LHCN-M2 (cell line): Measurements from ENCODE around the gene PLCB3. TPM values are rescaled to one million over a fixed set of nuclear protein-coding genes. Genes with fewer than 3 reads are reported as not detected.
A peak's percentile ranks its signal among the peaks of the same experiment; 100 is the strongest.
"Not testable (repeated sequence)": the region's sequence is repeated elsewhere in the genome, so short reads cannot be mapped to it uniquely, and the experiment has no call there.

Experiments
- DNase-seq: peaks from one replicate; pipeline ENCODE4 v3.0.0-alpha.2; 2012; ENCODE audit warnings: low read depth
- total RNA-seq: library from RNA; depleted of rRNA; stranded (reverse); fragments of >200 nt; gene quantifications from 2 replicates; pipeline ENCODE4 v1.2.3, GENCODE V29; 2014

PLCB3 gene
- total RNA-seq, 1 experiment from 2014 or later = 92.5 TPM

DNA sequence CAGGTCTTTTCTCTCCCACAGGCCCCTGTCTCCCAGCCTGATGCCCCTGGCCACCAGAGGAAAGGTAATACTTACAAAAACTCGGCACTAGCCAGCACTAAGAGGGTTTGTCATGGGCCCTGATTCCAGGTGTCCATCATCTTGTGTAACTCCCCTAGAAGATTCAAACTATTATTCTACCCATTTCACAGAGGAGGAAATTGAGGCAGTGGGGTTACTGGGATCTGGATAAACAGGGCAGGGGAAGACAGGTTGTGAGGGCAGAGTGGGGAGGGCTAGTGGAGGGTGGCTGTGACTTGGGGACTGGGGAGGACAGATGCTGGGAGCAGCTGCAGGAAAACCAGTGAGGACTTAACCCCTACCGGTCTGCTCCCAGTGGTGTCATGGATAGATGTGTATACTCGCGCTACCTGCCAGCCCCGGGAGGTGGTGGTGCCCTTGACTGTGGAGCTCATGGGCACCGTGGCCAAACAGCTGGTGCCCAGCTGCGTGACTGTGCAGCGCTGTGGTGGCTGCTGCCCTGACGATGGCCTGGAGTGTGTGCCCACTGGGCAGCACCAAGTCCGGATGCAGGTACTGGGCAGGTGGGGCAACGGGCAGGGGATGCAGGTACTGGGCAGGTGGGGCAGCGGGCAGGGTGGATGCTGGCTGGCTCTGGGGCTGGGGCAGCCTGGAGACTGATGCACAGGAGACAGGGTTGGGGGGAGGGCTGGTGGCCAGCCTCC, 15.7 kb upstream of the PLCB3 start:
- DNase-seq = no peak

DNA sequence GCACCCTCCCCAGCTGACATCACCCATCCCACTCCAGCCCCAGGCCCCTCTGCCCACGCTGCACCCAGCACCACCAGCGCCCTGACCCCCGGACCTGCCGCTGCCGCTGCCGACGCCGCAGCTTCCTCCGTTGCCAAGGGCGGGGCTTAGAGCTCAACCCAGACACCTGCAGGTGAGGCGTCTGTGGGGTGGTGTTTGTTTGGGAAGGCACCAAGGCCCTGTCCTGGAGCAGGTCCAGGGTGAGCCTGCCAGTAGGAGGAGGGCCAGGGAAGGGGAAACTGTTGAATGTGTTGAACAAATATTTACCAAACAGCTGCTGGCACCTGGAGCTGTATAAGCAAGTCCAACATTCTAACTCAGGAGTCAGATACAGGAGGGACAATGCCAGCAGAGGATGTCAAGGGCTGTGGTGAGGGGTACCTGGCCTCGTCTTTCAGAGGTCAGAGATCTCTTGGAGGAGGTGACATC, 13.8 kb upstream of the PLCB3 start:
- no peak for DNase-seq

DNA sequence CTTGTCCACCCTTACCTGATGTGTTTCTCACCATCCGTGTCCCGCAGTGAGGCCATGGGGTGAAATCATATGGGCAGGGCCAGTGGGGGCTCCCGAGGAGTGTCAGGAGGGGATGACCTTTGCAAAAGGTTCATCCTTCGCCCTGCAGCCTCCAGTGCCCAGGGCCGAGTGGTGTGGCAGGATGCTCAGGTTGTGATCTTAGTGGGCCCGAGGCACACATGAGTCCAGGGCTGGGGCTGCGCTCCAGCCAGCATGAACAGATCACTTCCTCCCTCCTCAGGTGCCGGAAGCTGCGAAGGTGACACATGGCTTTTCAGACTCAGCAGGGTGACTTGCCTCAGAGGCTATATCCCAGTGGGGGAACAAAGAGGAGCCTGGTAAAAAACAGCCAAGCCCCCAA, 13.3 kb upstream of the PLCB3 start:
- no peak for DNase-seq

DNA sequence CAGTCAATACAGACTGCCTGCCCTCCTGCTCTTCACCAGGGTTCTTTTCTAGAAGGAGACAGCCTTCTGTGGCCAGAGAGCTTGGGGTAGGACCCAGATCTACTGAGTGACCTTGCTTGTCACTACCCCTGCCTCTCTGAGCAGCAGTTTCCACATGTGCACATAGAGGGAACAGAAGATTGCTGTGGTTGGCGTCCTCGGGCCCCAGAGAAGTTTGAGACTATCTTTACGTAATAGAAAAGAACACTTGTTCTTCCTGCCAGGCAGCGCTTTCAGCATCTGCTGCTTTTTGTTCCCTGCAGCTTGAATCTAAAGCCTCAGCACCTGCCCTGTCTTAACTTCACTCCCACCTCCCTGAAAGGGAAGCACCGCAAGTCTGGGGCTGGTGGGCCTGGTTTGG, 12.3 kb upstream of the PLCB3 start:
- no peak for DNase-seq

DNA sequence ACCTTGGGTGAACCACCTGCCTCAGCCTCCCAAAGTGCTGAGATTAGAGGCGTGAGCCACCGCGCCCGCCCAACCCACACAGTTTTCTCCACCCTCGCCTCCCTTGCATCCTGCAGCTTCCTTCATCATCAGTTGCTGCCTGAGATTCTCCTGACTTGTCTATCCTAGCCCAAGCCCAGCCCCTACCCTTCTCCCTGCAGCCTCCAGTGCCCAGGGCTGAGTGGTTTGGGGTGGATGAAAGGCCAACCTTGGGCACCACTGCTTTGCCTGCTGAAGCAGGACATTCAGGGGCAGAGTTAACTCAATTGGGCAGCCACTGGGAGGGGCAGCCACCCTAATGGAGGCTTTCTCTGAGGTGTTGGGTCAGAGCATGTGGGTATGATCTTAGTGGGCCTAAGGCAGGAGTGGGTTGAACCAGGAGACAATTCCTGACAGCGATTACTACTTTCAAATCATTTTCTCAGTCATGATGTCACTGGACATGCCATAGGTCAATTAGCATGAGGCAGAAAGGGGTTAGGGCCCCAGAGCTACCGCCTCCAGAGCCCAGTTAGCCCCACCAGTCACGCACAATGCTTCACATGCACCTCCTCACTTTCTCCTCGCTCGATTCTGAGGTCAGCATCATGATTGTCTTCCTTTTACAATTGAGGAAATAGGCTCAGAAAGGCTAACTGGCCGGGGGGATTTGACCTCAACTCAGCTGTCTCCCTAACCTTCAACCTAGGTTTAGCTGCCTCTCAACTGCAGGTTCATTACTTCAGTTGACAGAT, 11.5 kb upstream of the PLCB3 start:
- no peak for DNase-seq

DNA sequence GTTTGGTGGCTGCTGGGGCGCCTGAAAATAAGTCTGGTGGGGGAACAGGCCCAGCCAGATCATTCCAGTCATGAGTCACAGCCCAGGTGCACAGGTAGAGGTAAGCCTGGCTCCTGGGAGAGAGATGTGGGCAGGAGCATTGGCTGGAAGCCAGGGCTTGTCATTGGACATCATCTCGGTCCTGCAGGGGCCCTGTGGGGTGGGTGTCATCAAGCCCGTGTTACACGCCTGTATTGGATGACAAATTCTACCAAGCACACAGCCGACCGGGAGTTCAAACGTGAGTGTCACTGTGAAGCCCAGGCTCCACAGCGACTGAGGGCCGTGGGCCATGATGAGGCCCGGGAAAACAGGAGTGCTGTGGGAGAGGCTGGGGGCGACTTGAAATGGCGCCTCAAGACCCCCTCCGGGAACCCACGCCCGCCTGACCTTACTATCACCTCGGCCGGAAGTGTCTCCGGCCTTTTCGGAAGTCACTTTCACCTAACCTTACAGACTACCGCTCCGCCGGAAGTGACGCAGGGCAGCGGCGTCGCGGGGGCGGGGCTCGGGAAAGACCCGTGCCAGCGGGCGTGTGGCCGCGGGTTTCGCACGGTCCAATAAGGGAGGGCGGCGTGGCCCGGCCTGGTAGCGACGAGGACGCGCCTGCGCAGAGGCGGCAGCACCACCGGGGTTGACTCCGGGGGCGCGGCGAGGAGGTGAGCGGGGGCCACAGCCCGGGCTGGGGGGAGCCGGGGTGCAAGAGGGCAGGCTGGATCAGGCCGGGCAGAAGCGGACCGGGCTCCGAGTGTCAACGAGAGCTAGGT, 10.7 kb upstream of the PLCB3 start, which contains the start of gene FKBP2:
FKBP2 (plus strand) TSS at position 661 of the 806 bp plus-strand sequence. CDS start 1,293 bp downstream, outside the sequence.
- DNase-seq = peak; percentile 94

DNA sequence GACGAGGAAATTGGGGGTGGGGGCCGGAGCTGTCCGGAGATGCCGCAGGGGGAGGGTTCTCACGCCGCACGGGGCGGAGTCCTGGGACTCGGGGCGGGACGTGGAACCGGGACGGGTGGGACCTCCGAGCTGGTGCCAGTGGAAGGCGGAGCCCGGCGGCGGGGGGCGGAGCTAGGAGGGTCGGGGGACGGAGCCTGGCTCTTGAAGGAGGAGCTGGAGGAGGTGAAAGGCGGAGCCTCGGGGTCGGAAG, 10.2 kb upstream of the PLCB3 start:
- DNase-seq = peak; percentile 98

DNA sequence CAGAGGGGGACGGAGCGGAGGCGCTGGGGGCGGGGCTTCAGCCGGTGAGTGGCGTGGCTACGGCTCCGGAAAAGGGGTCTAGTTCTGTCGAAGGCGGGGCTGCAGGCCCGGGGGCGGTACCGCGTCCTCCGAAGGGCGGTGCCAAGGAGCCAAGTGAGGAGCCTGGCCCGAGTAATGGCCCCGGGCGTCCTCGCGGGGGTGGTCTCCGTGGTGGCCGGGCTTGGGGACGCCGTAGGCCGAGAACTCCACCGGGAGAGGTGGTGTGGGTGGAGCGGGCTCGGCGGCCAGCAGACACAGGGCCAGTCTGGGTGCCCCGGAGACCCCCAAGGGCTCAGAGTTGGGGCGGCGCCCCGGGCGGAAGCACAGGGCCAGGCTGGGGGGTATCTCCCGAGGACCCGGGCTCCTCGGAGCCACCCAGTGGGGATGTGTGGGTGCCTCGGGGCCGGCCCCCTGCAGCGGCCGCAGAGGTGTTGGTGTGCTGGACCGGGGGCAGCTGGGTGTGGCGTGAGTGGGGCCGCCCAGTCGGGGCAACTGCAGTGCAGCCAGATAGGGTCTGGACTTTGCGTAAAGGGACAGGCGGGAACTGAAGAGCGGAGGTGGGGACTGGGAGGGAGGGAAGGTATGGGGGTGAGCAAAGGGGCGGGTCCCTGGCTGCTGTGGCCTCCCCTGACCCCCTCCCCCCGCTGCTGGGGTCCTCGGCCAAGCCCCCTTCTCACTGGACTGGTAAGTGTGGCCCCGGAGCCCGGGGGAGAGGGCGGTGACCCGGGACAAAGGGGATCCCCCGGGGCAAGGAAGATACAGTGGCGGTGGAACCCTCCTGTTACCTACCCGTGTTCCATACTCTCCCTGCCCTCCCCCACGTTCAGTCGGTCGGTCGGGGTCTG, 9.6 kb upstream of the PLCB3 start:
- peak; percentile 63 for DNase-seq

DNA sequence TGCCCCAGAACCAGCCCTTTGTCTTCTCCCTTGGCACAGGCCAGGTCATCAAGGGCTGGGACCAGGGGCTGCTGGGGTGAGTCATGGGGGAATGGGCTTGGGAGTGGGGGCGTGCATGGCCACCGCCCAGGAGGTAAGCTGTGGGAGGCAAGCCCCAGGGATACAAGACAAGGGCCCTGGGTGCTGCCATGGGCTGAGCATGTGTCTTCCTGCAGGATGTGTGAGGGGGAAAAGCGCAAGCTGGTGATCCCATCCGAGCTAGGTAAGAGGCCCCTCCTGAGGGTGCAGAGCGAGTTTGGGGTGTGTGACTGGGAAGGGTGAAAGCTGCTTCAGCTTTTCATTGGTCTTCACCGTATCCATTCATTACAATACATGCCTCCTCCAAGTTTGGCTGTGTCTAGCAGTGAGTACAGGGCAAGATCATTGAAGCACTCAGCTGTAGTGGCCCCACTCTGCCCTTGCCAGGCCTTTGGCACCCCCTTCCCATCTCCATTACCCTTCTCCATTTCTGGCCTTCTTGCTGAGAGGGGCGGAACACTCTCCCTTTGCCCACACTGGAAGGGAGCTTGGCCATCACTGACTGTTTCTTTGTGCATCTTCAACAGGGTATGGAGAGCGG, 8.0 kb upstream of the PLCB3 start:
- no peak for DNase-seq

DNA sequence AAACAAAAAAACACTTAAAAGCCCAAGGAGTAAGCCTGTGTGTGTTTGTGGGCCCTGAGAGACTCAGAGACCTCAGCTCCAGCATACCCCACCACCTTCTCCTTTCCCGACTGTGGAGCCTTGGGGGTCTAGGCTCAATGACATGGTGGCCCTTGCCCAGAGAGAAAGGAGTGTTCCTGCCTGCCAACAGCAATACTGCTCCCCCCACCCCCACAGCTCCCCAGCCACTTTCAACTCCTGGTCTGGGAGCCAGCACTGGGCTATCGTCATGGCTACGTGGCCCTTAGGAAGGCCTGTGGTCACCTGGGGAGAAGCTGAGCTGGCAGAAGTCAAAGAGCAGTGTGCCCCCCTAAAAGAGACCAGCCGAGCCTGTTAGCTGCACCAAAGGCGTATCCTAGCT, 7.2 kb upstream of the PLCB3 start:
- no peak for DNase-seq

DNA sequence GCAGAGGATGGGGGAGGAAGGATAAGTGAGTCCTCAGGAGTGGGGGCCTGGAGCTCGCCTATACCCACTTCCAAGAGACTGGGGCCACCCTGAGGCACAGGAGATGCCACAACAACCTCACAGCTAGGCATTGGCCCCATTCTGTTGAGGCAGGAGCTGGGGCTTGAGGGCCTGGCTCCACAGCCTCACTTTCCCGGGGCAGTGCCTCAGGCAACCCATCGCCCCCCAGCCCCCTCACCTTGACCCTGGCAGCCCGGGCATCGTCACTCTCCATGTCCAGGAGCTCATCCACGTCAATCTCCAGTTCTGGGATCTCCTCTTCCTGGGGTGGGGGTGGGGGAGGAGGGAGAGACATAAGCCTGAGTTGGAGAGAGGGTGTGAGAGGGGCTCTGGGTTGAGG, 6.4 kb upstream of the PLCB3 start:
- DNase-seq = no peak

DNA sequence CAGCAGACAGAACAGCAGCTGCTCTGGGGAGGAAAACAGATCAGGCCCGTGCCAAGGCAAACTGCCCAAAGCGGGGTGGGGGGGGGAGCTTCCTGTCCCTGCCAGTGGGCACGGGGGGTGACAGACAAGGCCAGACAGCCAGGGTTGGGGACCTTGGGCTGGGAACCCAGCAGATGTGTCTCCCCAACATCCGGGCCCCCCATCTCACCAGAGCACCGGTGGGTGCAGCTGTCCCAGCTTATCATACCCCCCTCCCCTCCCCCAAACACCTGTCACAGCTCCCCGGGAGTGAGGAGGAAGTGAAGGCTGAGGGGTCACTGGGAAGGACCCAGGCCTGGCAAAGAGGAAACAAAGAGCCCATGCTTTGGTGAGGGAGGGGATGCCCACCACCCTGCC, 5.9 kb upstream of the PLCB3 start:
- no peak for DNase-seq

DNA sequence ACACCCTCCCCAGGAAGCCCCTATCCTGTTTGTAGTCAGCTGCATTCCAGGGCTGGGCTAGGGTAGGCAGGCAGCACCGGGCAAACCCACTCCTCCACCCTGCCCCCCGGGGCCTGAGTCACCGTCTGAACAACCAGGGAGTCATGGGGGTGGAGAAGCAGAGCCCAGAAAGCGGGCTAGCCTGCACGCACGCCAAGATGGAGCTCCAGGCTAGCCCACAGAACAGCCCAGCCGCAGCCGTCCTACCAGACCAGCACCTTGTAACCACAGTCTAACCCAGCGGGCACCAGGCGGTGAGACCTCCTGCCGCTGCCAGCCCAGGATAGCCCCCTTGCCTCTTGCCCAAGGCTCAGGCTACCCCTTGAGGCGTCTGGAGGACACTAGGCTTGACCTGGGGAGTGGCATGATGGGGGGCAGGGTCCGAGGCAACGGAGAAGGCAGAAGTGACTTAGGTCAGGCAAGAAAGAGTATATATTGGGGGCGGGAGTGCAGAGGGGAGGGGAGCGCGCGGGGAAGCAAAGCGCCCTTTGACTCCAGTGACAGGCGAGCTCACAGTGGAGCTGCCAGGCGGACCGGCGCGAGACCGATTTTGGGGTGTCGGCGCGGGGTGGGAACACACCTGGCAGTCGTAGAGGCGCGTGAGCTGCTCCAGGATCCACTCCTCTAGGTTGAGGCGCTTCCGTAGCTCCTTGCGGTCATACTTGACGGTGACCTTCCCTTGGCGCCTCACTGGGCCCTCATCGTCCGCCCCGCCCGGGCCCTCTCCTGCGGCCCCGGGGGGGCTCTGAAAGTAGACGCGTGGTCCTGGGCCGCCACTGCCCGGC, 5.3 kb upstream of the PLCB3 start:
- peak; percentile 100 for DNase-seq

DNA sequence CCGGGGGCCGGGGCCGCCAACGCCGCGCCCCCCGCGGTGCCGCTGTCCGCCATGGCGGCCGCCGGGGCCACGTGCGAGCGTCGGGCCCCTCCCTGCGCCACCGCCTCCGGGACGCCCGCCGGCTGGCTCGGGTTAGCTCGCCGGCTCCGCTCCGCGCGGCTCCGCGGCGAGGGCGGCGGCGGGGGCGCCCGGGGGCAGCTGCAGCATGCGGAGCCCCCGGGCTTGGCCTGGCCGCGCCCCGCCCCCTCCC, 4.8 kb upstream of the PLCB3 start:
- not testable (repeated sequence) for DNase-seq

DNA sequence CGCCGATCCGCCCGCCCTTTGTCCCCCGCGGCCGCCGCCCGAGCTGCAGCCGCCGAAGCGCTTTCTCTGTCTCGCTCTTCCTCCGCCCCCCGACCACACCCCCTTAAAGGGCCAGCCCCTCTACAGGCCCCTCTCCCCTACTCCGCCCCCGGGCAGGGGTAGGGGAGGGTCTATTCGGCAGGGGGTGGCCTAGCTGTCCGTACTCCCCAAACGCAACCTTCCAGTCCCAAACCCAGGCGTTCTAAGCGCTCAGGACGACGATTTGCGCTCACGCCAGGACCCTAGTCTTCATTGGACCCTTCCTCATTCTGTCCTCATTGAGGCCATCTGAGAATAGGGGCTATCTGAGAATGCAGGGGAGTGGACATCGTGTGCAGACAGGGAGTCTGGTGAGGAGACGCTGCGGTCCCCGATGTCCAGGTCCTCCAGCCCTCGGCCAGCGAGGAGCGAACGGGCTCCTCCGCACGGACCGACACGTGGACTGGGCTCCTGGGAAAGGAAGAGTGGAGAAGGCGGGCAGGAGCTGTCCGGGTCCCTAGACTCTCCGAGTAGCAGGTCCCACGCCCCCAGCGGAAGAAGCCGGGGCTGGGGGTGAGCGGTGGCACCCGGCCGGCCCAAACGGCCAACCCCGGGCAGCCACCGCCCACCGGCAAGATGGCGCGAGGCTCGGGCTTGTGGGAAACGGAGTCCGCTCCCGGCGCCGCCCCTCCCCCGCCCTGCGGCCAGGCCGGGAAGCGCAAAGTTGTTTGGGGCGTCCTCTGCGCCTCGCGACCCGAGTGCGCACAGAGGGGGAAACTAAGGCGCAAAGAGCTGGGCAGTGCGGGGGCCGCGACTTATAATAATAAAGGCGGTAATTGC, 4.2 kb upstream of the PLCB3 start, which contains the start of gene PPP1R14B:
PPP1R14B (minus strand) TSS at position 73 of the 858 bp plus-strand sequence. CDS start 270 bp downstream, outside the sequence.
- peak; percentile 91 for DNase-seq

DNA sequence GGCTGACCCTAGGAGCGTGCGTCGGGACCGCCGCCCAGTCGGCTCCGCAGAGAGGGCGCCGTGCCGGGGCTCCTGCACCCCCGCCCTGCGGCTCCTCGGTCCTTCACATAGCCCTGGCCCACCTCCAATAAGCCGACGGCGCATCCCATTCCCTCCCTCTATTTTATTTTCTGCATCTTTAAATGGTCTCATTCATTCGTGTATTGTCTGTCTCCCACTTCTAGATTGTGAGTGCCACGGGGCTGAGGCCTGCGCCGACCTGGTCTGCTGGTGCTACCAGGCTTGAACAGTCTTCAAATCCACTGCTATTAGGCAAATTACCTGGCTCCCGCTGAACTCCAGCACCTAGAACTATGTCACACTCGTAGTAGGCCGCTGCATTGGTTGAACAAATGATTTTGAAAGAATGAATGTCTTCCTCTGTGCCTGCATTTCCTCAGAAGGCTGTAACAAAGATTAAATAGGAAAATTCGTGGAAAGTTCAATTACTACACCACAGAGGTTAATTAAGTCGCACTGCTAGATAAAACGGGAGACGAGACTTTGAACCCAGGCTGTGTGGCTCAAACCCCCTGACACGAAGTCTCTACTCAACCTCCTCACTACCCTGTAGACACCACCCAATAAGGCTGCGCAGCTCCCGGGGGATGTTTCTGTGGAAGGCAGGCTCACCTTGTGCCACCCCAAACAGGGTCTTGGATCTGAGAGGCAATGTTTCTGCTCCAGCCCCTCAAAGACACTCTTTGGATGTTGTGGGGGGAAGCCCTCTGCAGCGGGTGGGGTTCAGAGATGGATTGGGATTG, 3.4 kb upstream of the PLCB3 start:
- DNase-seq = no peak

DNA sequence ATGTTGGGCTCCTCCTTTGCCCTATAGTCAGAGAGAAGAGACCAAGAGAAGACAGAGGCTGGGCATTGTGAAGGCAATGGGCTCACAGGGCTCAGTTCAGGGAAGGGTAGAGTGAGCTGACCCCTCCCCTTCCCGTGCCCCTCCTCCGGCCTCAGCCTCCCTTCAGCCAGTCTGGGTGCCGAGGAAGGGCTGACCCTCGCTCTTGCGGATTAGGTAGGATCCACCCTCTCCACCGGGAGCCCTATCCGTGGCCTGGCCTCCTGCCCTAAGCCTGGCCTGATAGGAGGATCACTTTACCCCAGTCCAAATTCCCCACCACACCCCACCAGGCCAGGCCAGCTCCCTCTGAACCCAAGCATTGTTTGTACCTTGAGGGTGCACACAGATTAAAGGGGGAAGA, 2.8 kb upstream of the PLCB3 start:
- DNase-seq = no peak

DNA sequence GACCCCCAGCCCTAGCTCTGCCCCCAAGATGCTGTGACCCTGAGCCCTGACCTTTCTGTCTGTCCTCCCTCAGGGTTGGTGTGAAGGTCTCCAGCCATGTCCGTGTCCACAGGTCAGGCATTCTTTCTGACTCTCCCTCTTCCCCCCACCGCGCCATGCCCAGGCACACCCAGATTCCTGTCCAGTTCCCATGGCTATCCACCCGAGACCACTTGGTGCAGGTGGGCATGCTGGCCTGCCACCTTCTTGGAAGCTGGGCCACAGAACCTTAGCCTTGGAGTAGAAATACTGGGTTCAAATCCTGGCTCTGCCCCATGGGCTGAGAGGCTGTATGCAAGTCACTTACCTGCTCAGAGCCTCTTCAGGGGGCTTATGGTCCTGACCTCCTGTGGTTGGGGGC, 2.3 kb upstream of the PLCB3 start:
- no peak for DNase-seq
